SK-N-SH (cell line): ENCODE measurements around the gene SNX3. TPM values are rescaled to one million over a fixed set of nuclear protein-coding genes. Genes with fewer than 3 reads are reported as not detected.

Experiments
- CTCF ChIA-PET: fragments of 300-600, 350-600 bp; formaldehyde crosslinking; extraction: SDS; loops from one replicate; lab custom pipeline; 2021; lab: Yijun Ruan, JAX
- POLR2A ChIA-PET: fragments of 350-600 bp; sonication (Branson Sonifier 250); formaldehyde crosslinking; extraction: SDS; loops from one replicate; lab custom pipeline; 2020; ENCODE audit warnings: antibody characterized with exemption, inconsistent platforms; lab: Yijun Ruan, JAX
- DNase-seq: peaks from one replicate; pipeline ENCODE4 v3.0.0; 2012
- H2AFZ ChIP-seq: fragments of 200-600 bp; sonication (generic); 2 replicates; pipeline ENCODE4 v1.8.1; 2016; ENCODE audit warnings: antibody characterized with exemption, mild to moderate bottlenecking, low read depth
- H3F3A ChIP-seq: fragments of 200-600 bp; sonication (generic); replicated peaks from 2 replicates; pipeline ENCODE3; 2016; ENCODE audit warnings: antibody characterized with exemption, mild to moderate bottlenecking; ENCODE audit not compliant: insufficient read depth
- H3K27ac ChIP-seq, 2 experiments: fragments of 200-500 bp in 1 of 2; fragments of 200-600 bp in 1 of 2; sonication (Bioruptor generic) in 1 of 2; sonication (generic), shearing (Covaris generic) in 1 of 2; 2 replicates each; pipeline versions ENCODE4 v1.5.1 to v1.6.1; 2014 to 2016; ENCODE audit warnings: low read depth in 2 of 2, inconsistent platforms in 1 of 2, low read length in 1 of 2, mild to moderate bottlenecking in 1 of 2, mixed read lengths in 1 of 2
- H3K27me3 ChIP-seq: fragments of 200-600 bp; sonication (generic), shearing (Covaris generic); 2 replicates; pipeline ENCODE4 v1.6.1; 2016; ENCODE audit warnings: mixed run types; ENCODE audit not compliant: insufficient read depth
- H3K36me3 ChIP-seq, 2 experiments: fragments of 200-500 bp in 1 of 2; fragments of 200-600 bp in 1 of 2; sonication (Bioruptor generic) in 1 of 2; sonication (generic) in 1 of 2; replicated peaks in 1 of 2; 2 replicates each; pipeline versions ENCODE3 to v1.5.1; 2014 to 2016; ENCODE audit warnings: low read length in 1 of 2, mild to moderate bottlenecking in 1 of 2; ENCODE audit not compliant: insufficient read depth in 2 of 2, control insufficient read depth in 1 of 2
- H3K4me1 ChIP-seq, 2 experiments: fragments of 200-500 bp in 1 of 2; fragments of 200-600 bp in 1 of 2; sonication (Bioruptor generic) in 1 of 2; sonication (generic), shearing (Covaris generic) in 1 of 2; 2 replicates each; pipeline versions ENCODE4 v1.5.1 to v1.6.1; 2014 to 2016; ENCODE audit warnings: low read depth in 1 of 2, low read length in 1 of 2, mixed run types in 1 of 2; ENCODE audit not compliant: insufficient read depth in 2 of 2, control insufficient read depth in 1 of 2
- H3K4me2 ChIP-seq: fragments of 200-600 bp; sonication (generic), shearing (Covaris generic); 2 replicates; pipeline ENCODE4 v1.6.1; 2017; ENCODE audit warnings: mixed run types
- H3K4me3 ChIP-seq, 2 experiments: fragments of 200-500 bp in 1 of 2; fragments of 200-600 bp in 1 of 2; sonication (Bioruptor generic) in 1 of 2; sonication (generic), shearing (Covaris generic) in 1 of 2; 2 replicates each; pipeline versions ENCODE4 v1.5.1 to v1.8.1; 2014 to 2016; ENCODE audit warnings: low read depth in 2 of 2, inconsistent platforms in 1 of 2, low read length in 1 of 2, mild to moderate bottlenecking in 1 of 2, mixed read lengths in 1 of 2, moderate library complexity in 1 of 2
- H3K79me2 ChIP-seq: fragments of 200-600 bp; sonication (generic); 2 replicates; pipeline ENCODE4 v1.8.1; 2017; ENCODE audit warnings: mild to moderate bottlenecking; ENCODE audit not compliant: insufficient read depth
- H3K9ac ChIP-seq: fragments of 200-600 bp; sonication (generic); 2 replicates; pipeline ENCODE4 v1.6.1; 2017; ENCODE audit warnings: mixed run types
- H3K9me2 ChIP-seq: fragments of 200-600 bp; sonication (generic); 2 replicates; pipeline ENCODE4 v1.6.1; 2017; ENCODE audit warnings: mixed run types
- H3K9me3 ChIP-seq: fragments of 200-600 bp; sonication (generic); 2 replicates; pipeline ENCODE4 v1.6.1; 2017; ENCODE audit warnings: mixed run types, mild to moderate bottlenecking, moderate library complexity
- H4K20me1 ChIP-seq: fragments of 200-600 bp; sonication (generic); 2 replicates; pipeline ENCODE4 v1.6.1; 2017; ENCODE audit warnings: mild to moderate bottlenecking, mixed run types; ENCODE audit not compliant: insufficient read depth
- CHD2 ChIP-seq: fragments of 150-350 bp; IDR thresholded peaks from 2 replicates; pipeline ENCODE4 v1.6.1; 2018; ENCODE audit warnings: low read length; ENCODE audit not compliant: partially characterized antibody
- ELF1 ChIP-seq: IDR thresholded peaks from 2 replicates; pipeline ENCODE4 v1.4.0; 2012
- EP300 ChIP-seq, 2 experiments: IDR thresholded peaks; 2 replicates each; pipeline versions ENCODE4 v1.4.0 to v1.6.1; 2012; ENCODE audit warnings: borderline replicate concordance in 1 of 2, low read depth in 1 of 2, low read length in 1 of 2
- FOXJ3 ChIP-seq: sonication (generic); formaldehyde crosslinking; IDR thresholded peaks from 2 replicates; pipeline ENCODE4 v1.5.1; 2020; ENCODE audit warnings: mild to moderate bottlenecking, missing genetic modification reagents
- GATA2 ChIP-seq: sonication (generic); formaldehyde crosslinking; IDR thresholded peaks from 2 replicates; pipeline ENCODE4 v1.5.0; 2020; ENCODE audit warnings: mild to moderate bottlenecking, missing genetic modification reagents
- JUND ChIP-seq: IDR thresholded peaks from 2 replicates; pipeline ENCODE4 v1.4.0; 2012
- MEF2A ChIP-seq: IDR thresholded peaks from 2 replicates; pipeline ENCODE4 v1.4.0; 2012; ENCODE audit warnings: low read depth, borderline replicate concordance
- MXI1 ChIP-seq: IDR thresholded peaks from 2 replicates; pipeline ENCODE4 v1.6.1; 2012; ENCODE audit warnings: mild to moderate bottlenecking, low read depth, low read length, improper control_type of control experiment
- NFIC ChIP-seq: IDR thresholded peaks from 2 replicates; pipeline ENCODE4 v1.4.0; 2012; ENCODE audit warnings: borderline replicate concordance
- NRF1 ChIP-seq: IDR thresholded peaks from 2 replicates; pipeline ENCODE4 v1.6.1; 2012; ENCODE audit warnings: low read depth, mild to moderate bottlenecking, low read length
- RAD21 ChIP-seq: IDR thresholded peaks from 2 replicates; pipeline ENCODE4 v1.6.1; 2012; ENCODE audit warnings: mild to moderate bottlenecking, low read length
- SIN3A ChIP-seq: IDR thresholded peaks from 2 replicates; pipeline ENCODE4 v1.6.1; 2012; ENCODE audit warnings: low read depth, mild to moderate bottlenecking, low read length, moderate library complexity, borderline replicate concordance
- TCF12 ChIP-seq: IDR thresholded peaks from 2 replicates; pipeline ENCODE4 v1.4.0; 2012
- TEAD4 ChIP-seq: IDR thresholded peaks from 2 replicates; pipeline ENCODE4 v1.4.0; 2012; ENCODE audit warnings: mild to moderate bottlenecking, borderline replicate concordance; ENCODE audit not compliant: insufficient read depth
- YY1 ChIP-seq: IDR thresholded peaks from 2 replicates; pipeline ENCODE4 v1.4.0; 2012; ENCODE audit warnings: low read depth, mild to moderate bottlenecking
- WGBS: methylation state at CpG from one replicate; pipeline ENCODE4 v1.1.6; 2017; ENCODE audit warnings: low lambda C conversion rate; 5-methylcytosine and 5-hydroxymethylcytosine counted together
- polyA plus RNA-seq, 3 experiments: library from polyadenylated mRNA; depleted of rRNA; stranded (reverse); fragments of >200 nt; gene quantifications; 2 replicates each; pipeline ENCODE4 v1.2.3, GENCODE V29; 2012
- TF ChIP-seq, protein P1 (sequence below): IDR thresholded peaks from 2 replicates; pipeline ENCODE4 v1.6.1; 2012; ENCODE audit warnings: mild to moderate bottlenecking, low read depth, low read length, moderate library complexity
- TF ChIP-seq, protein P2 (sequence below): IDR thresholded peaks from 2 replicates; pipeline ENCODE4 v1.4.0; 2012; ENCODE audit warnings: low read depth, borderline replicate concordance
- TF ChIP-seq, protein P3 (sequence below): IDR thresholded peaks from 2 replicates; pipeline ENCODE4 v1.4.0; 2012; ENCODE audit warnings: low read depth
- TF ChIP-seq, protein P4 (sequence below): fragments of 150-350 bp; IDR thresholded peaks from 2 replicates; pipeline ENCODE4 v1.6.1; 2017; ENCODE audit warnings: antibody characterized with exemption, low read length, low read depth, borderline replicate concordance

The SNX3 gene
- polyA plus RNA-seq, 1 of the 3 experiments (the other 2 are of a cell fraction): 105 TPM

DNA sequence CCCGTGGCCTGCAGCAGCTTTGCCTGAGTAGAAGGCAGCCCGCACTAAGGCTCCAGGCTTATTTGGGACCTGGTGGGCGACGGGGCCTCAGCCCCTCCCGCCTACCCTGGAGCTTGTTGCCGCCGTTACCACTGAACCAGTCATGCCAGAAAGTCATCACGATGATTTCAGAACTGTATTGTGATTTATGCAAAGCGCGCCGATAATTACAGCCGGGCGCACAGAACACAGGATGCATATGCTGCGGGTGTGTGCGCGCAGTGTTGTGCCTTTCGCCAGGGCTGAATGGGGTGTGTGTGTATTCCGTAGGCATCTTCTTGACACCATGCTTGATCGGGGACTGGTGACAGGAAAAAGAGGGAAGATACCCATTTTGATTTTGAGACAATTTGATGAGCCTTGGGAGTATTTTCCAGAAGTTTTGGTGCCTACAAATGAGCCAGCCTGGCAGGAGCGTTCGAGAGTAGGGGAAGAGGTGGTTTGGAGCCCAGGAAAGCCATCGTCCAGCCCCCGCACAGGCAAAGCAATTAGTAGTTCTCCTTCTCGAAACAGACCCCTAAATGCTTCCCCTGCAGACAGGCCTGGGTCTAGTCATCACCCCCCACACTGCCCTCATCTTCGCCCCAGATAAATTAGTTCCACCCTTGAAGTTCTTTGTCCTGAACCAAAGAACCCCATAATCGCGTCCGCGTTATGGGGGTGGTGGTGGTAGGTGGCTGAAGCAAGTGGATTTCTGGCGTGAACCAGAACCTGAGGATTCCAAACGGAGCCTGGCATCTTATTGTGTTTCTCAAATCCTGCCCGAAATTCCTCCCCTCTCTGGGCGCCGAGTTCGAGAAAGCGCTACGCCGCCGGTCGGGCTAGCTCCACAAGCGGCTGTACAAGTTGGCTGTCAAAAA lies 96.9 kb downstream of the SNX3 start:
- Histone ChIP-seq H3K36me3 (no peaks in the 10 kb centered on the region), H3F3A (no peaks in the 10 kb centered on the region), H3K9me3 (no peaks in the 10 kb centered on the region), H3K9ac (no peak overlapping the region), H3K79me2 (no peaks in the 10 kb centered on the region), H3K4me3 (no peak overlapping the region; a peak in 1 of 4 replicates), H3K4me2 (0 out of 2 replicates have a peak overlapping the region, but pooled peaks have one; percentile 41), H3K27me3 (peaks cover 81% of the 10 kb centered on the region), H3K4me1 (peaks cover 0 to 22% of the 10 kb centered on the region in 2 experiments; a peak in 1 of 4 replicates), H2AFZ (no peak overlapping the region), H3K27ac (no peak overlapping the region), H3K9me2 (no peaks in the 10 kb centered on the region), H4K20me1 (no peaks in the 10 kb centered on the region)
- TF ChIP-seq CHD2 (no peak), EP300 (IDR thresholded peaks at IDR 0.05; ENCODE audit: borderline replicate concordance in 1 of 2, low read depth in 1 of 2, low read length in 1 of 2) (no peak), ELF1 (no peak), TEAD4 (no peak), TCF12 (no peak), MXI1 (no peak), YY1 (no peak), NFIC (no peak), RAD21 (no peak), NRF1 (no peak), GATA2 (CRISPR knock-in tag) (no peak), MEF2A (no peak), FOXJ3 (CRISPR knock-in tag) (no peak), SIN3A (no peak), JUND (no peak)
- TF ChIP-seq, protein P1, sequence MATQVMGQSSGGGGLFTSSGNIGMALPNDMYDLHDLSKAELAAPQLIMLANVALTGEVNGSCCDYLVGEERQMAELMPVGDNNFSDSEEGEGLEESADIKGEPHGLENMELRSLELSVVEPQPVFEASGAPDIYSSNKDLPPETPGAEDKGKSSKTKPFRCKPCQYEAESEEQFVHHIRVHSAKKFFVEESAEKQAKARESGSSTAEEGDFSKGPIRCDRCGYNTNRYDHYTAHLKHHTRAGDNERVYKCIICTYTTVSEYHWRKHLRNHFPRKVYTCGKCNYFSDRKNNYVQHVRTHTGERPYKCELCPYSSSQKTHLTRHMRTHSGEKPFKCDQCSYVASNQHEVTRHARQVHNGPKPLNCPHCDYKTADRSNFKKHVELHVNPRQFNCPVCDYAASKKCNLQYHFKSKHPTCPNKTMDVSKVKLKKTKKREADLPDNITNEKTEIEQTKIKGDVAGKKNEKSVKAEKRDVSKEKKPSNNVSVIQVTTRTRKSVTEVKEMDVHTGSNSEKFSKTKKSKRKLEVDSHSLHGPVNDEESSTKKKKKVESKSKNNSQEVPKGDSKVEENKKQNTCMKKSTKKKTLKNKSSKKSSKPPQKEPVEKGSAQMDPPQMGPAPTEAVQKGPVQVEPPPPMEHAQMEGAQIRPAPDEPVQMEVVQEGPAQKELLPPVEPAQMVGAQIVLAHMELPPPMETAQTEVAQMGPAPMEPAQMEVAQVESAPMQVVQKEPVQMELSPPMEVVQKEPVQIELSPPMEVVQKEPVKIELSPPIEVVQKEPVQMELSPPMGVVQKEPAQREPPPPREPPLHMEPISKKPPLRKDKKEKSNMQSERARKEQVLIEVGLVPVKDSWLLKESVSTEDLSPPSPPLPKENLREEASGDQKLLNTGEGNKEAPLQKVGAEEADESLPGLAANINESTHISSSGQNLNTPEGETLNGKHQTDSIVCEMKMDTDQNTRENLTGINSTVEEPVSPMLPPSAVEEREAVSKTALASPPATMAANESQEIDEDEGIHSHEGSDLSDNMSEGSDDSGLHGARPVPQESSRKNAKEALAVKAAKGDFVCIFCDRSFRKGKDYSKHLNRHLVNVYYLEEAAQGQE: no peak
- TF ChIP-seq, protein P2, sequence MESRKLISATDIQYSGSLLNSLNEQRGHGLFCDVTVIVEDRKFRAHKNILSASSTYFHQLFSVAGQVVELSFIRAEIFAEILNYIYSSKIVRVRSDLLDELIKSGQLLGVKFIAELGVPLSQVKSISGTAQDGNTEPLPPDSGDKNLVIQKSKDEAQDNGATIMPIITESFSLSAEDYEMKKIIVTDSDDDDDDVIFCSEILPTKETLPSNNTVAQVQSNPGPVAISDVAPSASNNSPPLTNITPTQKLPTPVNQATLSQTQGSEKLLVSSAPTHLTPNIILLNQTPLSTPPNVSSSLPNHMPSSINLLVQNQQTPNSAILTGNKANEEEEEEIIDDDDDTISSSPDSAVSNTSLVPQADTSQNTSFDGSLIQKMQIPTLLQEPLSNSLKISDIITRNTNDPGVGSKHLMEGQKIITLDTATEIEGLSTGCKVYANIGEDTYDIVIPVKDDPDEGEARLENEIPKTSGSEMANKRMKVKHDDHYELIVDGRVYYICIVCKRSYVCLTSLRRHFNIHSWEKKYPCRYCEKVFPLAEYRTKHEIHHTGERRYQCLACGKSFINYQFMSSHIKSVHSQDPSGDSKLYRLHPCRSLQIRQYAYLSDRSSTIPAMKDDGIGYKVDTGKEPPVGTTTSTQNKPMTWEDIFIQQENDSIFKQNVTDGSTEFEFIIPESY: no peak
- TF ChIP-seq, protein P3, sequence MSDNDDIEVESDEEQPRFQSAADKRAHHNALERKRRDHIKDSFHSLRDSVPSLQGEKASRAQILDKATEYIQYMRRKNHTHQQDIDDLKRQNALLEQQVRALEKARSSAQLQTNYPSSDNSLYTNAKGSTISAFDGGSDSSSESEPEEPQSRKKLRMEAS: no peak
- TF ChIP-seq, protein P4, sequence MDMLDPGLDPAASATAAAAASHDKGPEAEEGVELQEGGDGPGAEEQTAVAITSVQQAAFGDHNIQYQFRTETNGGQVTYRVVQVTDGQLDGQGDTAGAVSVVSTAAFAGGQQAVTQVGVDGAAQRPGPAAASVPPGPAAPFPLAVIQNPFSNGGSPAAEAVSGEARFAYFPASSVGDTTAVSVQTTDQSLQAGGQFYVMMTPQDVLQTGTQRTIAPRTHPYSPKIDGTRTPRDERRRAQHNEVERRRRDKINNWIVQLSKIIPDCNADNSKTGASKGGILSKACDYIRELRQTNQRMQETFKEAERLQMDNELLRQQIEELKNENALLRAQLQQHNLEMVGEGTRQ: no peak
- ChIA-PET POLR2A (interaction anchor here (0.6 kb wide), 1 partner anchor 35 kb away, joined by 3 read pairs; no protein-coding TSS in a partner anchor), CTCF (interaction anchor here (1.2 kb wide), 1 partner anchor 12 kb away, joined by 4 read pairs; no protein-coding TSS in a partner anchor)
- WGBS: 17% methylated on average over 35 of the region's 41 CpGs
- no peak for DNase-seq
